HG02840 (cell line): Measurements from ENCODE around the gene CFAP61.

Source experiments
- ATAC-seq: cut with Tn5 transposase; IDR thresholded peaks from one replicate; pipeline ENCODE4 v1.9.1; 2021; ENCODE audit warnings: mild to moderate bottlenecking, moderate library complexity, moderate number of reproducible peaks; ENCODE audit not compliant: unreplicated experiment, low FRiP score

The CFAP61 gene

DNA sequence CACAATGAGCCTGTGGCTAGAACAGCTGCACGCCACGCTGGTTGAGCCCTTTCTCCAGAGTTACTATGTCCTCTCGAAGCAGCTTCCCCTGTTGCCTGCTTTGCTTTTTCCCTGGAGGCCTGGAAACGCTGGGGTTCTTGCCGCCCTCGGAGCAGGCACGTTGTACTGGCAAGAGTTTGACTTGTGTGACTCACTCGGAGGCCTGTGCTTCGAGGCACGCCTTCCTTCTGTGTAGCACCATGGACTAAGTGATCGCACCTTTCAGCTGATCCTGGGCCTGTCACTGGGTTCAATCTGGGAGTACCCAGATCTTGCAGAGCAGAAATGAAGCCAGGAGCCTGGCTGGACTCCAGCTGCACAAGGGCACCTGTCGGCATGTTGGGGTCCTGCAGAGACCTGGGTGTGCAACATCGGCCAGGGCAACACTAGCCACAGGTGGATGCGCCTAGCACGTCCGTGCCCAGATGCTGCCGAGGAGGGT is 320.8 kb downstream of the CFAP61 start:
- no peak for ATAC-seq

DNA sequence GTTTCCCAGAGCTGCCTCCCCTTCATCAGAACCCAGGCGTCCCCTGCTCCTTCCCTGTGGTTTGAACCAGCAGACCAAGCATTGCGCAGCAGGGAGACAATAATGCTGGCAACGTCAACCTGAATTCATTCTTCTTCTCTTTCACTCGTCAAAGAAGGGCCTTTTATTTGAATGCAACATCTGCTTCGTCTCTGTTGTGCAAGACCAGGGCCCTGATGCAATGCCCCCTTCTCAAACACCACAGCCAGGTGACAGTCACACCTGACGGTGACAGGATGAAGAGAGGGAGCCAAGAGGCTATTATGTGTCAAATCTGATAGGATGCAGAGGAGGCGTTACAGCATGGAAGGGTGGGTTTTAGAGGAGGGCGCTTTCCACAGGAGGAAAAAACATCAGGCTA is 323.5 kb downstream of the CFAP61 start:
- ATAC-seq = no peak

DNA sequence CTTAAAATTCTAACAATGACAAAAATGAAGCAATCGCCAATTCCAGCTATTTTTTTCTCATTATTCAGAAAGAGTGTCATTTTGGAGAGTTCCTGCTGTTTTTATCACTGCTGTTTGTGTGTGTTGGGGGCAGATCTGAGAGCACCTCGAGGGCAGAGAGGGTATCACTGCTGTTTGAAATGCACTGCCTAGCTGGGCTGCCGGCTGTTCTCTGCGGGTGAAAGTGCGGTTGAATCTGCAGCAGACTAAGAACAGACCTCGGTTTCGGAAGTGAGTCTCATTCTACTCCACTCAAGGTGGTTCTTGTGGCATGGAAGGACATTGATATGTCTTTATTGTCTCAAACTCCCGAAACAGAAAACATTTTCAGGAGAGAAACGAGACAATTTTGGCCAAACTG is 333.9 kb downstream of the CFAP61 start:
- ATAC-seq = no peak

DNA sequence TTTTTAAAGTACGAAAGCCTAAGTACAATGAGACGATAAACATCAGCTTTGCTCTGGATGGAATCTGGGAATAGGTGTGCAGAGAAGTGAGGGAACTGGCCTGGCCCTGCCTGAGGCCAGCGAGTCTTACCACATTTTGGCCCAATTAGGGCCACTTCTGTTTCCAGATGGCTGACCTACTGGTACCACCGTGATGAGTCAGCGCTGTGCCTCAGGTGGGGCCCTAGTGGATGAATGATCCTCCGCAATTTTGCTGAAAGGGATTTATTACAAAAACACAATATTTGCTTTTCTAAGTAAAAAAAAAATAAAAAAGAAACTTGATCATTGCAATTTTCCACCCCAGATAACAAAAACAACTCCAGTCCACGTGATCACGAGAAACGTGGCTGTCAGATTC is 338.1 kb downstream of the CFAP61 start:
- ATAC-seq = no peak

DNA sequence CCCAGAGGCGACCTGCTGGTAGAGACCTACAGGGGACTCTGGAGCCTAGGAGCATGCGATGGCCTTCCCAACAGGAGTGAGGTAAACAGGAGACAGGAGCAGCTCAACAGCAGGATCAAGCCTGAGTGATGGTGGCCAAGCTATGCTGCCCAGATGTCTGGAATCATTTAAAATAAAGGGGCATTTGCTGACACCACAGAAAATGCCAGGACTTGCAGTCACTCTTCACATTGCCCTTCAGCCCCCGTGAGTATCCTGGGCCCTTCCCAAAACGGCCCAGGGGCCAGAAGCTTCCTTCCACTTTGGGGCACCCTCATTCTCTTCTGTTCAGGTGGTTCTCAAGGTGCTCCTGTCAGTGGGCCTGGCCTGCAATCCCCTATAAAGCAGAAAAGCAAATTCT is 338.8 kb downstream of the CFAP61 start:
- ATAC-seq = no peak

DNA sequence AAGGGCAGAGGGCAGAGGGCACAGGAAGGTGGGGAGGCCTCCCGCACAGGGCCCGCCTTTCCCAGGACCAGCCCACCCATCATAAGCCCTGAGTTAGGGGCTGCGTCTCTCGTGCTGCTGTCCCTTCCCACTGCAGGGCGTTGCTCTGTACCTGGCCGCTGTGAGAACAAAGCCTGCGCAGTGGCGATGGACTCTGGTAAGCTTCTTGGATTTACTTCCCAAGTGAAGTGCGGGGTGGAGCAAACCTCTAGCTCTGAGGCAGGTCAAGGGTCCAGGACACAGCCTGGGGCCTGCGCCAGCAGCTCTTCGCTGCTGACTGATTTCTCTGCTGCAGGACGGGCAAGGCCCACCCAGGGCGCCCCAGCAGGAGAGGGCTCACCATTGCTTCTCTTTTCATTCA is 339.4 kb downstream of the CFAP61 start:
- ATAC-seq = no peak

DNA sequence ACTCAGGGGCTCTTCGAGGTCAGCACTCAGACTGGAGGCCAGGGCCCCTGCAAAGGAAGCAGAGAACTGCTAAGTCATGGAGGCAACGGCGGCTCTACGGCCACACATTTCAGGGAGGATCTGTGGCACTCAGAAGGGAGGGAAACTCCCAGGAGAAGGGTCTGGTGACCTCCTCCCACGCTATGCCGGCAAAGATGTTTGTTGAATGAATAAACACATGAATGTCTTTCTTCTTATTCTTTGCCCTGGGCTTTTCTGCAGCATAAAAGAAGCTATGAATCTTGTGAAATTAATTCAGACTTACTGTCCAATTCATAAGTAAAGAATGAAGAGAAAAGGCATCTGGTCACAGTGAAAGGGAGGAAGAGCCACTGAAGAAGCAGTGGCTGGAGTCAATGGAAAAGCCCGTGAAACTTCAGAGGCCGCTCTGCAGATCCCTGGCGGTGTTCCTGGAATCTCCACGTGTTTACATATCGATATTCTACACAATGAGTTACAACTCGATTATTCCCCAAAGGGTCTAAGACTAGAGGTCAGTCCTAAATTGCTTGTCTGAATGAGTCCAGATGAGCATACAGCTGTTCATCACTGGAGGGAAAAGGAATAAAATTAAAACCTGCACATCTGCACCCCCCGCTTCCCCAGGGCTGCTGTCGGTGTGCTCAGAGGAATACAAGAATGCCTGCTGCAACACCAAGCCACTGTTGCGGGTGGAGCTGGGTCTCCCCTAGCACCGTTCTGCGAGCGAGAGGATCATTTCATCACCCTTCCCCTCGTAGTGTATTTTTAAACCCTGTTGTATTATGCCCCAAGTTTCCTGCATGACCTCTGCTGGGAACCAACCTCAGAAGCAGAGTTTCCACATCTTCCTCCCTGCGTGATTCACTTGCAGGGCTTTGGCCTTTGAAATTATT is 341.1 kb downstream of the CFAP61 start:
- no peak for ATAC-seq

DNA sequence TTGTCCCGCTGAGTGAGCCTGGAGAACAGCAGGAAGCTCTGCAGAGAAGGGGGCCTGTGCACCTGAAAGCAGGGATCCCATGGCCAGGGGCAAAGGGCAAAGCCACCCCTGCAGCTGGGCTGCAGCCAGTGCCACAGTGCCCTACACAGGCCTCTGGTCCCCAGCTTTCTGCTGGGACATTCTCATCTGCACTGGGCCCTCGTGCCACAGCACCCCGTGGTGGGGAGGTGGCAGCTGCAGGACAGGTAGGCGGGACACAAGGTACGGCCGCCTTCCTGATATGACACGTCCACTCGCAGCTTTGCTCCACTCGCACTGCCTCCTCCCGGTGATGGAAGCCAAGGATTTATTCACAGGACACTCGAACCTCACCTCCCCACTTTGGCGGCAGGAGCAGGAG is 342.8 kb downstream of the CFAP61 start:
- no peak for ATAC-seq

DNA sequence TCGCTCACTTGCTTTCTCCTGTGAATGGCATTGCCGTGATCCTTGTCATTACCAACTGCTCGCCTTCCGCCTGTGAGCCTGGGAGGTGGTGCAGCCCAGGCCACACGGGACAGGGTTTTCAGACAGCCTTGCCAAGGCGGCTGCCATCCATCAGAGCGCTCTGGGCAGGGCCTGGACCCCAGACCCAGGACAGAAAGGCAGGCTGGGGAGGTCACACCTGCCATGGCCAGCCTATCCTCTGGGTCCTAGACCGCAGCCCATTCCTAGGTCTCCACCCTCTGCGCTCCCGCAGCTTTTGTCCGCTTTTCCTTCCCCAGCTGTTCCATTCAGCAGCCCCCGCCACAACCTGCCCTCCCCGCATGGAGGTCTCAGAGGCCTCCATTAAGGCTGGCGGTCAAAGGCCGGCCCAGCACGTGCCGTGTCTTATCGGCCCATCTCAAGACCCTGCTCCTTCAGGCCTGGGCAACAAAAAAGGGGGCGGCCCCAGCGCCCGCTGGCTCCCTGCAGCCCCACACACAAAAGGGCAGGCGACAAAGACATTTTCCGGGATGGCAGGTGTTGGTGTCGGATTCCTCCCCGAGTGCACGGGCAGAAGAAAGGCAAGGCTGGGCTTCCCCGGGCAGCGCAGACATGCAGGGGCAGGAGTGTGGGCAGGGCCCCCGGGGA is 343.7 kb downstream of the CFAP61 start:
- no peak for ATAC-seq

DNA sequence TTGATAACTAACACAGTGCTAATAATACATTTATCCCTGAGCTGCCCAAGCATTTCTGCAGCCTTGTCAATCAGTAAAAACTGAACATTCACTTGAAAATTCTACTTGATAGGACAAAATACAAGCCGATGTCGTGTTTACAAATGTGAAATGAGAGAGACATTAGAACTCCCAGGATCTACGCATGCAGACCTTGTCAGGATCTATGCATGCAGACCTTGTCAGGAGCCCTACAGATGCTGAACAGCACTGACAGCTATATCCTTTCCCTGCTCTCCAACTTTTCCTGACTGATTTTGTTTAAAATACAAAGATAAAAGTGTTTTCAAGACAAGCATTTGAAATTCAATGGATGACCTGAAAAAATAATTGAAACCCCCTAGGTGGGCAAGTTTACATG is 344.5 kb downstream of the CFAP61 start:
- ATAC-seq = no peak

DNA sequence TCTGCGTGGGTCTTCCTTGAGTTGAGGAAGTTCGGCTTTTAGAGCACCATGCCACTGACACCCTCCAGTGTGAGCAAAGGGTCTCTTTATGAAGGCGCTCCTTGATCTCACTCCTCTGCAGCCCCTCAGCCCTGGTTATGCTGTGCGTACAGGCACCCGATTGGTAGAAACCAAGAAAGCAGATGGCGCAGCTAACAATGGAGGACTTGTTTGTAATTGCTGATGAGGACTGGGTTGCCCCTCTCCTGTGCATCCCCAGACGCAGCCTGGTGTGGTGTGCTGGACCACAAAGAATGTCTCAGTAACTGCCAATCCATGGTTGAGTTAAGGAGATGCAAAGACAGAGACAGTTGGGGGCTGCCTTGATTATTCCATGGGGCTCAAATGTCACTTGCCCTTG is 345.8 kb downstream of the CFAP61 start:
- no peak for ATAC-seq

DNA sequence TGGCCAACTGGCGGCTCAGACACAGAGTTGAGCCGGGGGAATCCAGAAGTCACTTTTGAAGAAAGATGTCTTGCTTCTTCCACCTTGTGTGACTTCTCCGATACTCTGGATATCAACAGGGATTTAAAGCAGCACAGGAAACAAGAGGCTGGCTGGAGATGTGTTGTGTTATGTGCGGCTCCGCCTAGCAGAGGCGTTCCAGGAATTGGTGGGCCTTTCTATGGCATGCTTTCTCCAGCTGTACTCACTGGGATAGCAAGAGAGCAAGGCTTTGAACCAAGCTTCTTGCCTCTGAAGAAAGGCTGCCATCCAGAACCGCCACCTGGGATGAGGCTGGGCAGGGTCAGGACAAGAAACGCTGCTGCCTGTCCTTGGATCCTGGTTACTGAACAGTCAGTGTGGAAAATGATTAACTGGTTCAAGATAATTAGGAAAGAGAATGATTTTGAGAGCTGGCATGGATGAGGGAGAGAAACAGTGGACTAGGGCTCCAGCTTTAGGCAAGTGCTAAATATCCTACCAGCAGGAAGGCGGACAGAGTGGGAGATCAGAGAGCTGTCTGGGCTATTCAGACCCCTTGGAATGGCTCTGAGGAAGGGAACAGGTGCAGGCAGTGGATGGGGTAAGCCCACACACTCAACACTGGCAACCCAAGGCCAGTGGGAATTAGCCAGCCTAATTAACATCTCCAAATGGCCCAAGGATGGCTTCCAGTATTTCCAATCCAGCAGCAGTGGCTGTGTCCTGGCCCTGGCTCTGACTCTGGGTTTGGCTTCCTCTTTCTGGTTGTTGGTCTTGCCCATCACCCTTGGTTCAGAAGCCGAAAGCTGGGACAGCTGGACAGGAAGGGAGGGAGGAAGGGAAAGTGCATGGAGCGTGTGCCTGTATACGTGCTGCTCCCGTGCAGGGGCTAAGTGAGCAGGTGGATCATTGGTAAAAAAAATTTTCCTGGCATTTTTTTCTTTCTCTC is 347.5 kb downstream of the CFAP61 start:
- no peak for ATAC-seq

DNA sequence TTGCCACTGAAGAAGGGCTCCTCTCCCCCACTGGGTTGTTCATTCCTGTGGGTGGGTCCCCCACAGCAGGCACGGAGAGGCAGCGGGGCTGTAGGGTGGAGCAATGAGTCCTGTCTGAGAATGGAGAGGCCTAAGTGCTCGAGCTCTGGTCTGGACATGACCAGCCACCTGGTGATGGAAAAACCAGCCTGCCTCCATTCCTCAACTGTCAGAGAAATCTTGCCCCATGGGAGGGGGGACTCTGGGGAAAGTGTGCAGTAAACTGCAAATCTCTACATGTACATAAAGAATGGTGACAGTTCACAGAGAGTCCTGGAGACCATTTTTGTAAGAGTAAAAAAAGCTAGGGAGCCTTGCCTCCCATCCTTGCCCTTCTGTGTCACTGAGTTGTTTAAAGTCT is 349.7 kb downstream of the CFAP61 start:
- ATAC-seq = no peak

DNA sequence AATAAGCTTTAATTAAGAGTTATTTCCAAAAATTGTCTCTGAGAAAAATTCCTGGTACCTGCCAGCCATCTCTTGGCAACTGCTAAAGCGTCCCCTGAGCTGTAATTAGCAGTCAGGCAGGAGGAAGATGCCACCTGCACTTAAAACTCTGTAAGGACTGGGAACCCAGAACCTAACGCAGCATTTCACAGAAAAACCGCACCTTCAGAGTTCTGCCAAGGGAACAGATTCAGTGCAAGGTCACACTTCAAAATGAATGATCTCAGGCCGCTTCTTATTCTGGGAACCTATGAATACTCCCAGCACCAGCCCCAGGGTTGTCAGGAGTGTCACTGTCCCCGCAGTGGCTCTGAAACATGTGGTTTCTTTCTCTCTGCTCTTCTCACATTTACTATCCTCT is 352.3 kb downstream of the CFAP61 start:
- ATAC-seq = no peak

DNA sequence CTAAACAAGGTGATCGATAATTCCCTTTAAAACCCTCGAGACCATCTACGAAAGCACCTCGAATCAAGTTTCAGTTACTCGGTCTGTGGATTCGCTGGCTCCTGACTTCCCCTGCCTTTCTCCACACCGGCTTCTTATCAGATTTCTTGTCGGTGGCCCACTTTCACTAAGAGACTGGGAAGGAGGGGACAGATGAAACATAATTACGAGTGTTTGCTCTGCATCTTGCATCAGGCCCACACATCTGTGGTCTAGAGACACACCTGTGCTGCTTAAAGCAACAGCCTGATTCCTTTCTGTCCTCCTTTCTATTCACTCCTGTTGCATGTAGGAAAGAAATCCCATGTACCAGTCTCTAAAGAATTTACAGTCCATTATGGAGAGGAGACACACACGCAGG is 353.3 kb downstream of the CFAP61 start:
- no peak for ATAC-seq

DNA sequence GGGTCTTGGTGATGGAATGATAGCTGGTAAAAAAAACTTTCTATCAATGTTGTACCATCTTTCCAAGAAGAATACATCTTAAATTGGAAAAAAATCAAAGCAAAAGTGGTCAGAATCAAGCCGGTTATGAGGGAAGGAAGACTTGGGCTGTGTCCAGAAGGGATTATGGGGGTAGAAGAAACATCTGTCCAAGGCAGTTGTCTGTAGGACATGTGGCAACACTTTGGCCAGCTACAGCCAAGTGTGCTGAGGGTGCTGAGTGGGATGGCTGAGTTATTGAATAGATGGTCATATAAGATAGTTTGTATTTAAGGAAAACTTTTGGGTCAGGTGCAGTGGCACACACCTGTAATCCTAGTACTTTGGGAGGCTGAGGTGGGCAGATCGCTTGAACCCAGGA is 354.0 kb downstream of the CFAP61 start:
- ATAC-seq = no peak

DNA sequence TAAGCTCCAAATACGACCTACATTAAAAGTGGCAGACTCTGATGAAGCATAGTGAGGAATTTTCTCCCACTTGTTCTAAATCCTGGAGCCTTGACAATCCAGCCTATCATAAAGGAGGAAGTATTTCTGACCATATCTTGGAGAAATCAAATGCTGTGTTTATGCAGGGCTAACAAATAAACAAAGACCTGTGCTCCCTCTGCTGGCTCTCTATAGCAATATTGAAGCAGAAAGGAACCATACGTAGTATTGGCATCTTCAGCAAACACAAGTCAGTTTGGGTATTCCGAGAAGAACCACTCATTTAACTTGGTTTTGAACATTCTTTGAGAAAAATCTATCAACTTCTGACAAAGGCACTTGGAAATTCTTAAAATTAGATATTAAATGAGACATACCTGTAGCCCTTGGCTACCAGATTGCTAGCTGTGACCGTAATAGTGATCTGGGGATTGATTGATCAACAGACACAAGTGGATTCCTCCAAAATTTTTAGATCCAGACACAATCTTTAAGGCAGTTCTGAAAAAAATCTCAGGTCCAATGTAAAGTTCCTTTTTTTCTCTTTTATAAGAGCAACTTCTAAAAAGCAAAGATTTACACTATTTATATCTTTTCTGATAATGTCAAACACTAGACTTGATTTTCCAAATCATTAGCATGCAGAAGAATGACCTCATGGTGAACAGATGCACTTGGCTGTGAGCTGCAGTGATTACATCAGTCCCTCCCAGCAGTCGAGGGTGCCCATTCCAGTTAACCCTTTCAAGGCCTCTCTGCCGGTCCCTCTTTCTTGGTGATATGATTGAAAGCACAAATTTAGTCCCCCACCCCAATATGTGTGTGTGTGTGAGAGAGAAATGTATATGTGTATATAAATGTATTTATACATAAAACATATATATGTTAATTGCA is 355.8 kb downstream of the CFAP61 start:
- ATAC-seq = no peak

DNA sequence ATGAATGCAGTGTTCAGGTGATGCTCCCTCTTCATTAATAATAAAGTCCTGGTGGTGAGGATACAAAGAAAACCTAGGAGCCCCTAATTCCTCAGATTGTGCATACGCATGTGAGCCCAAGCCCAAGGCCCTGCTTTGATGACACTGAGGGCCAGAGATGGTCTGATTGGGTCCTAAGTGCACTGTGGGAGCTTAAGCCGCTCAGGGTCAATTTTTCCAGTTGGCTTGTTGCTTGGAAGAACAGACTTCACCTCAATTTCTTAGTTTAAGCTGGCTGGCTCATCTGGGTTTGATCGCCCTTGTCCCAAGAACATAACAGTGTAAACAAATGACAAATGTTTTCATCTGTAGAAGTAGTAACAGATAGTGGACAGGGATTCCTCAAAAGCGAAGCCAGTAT is 357.0 kb downstream of the CFAP61 start:
- no peak for ATAC-seq
